ENCODE measurements around the gene STAB1.

The STAB1 gene

DNA sequence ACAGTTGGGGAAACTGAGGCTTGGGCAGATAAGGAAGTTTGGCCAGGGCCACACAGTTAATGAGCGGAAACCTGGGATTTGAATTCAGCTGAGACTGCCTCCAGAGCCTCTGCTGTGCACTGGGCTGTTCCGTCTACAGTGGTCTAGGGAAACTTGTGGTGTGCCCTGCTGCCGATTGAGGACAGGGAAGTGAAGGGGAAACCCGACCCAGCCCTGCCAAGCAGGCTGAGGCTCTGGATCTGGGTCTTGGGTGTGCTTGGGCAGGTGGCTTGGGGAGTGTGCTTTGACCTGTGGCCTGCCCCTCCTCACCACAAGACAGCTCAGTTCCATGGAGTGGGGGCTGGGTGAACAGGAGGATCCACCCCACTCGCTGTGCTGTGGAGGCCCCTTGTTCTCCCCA is 22.1 kb upstream of the STAB1 start:
- 92% methylated on average over 4 of the region's 5 CpGs for WGBS (ENCODE audit: insufficient coverage)
- no peak for DNase-seq
- Histone ChIP-seq H3K4me1 (ENCODE audit: control extremely low read depth in 1 of 4, control insufficient read depth in 4 of 4, insufficient read depth in 4 of 4, low read length in 3 of 4) (peaks cover 0 to 18% (median 0%) of the 10 kb centered on the region in 4 experiments), H3K27me3 (replicated peaks in 2 of 5; ENCODE audit: control insufficient read depth in 4 of 5, insufficient read depth in 5 of 5, low read length in 4 of 5) (no peaks in the 10 kb centered on the region), H3K4me3 (ENCODE audit: control insufficient read depth in 1 of 7, extremely low read depth in 1 of 7, insufficient read depth in 4 of 7, low read depth in 2 of 7, low read length in 6 of 7) (no peak overlapping the region), H3K9me3 (ENCODE audit: control extremely low read depth in 1 of 5, control insufficient read depth in 4 of 5, insufficient read depth in 2 of 5, low read depth in 1 of 5, low read length in 4 of 5) (no peaks in the 10 kb centered on the region), H3K27ac (ENCODE audit: insufficient read depth in 1 of 2, low read depth in 1 of 2, low read length in 2 of 2, poor library complexity in 1 of 2, severe bottlenecking in 2 of 2) (no peak overlapping the region), H3K36me3 (ENCODE audit: control insufficient read depth in 4 of 4, insufficient read depth in 4 of 4, low read length in 3 of 4) (peaks cover 10 to 67% (median 58%) of the 10 kb centered on the region in 4 experiments)
- POLR2A ChIA-PET = no interaction called here
- CTCF ChIA-PET = interaction anchor here (0.6 to 9.5 kb wide), 19 partner anchors 7 to 210 kb away, joined by 3 to 65 read pairs (median 3); partner anchors contain the start of genes SEMA3G, STAB1 and UQCC5

DNA sequence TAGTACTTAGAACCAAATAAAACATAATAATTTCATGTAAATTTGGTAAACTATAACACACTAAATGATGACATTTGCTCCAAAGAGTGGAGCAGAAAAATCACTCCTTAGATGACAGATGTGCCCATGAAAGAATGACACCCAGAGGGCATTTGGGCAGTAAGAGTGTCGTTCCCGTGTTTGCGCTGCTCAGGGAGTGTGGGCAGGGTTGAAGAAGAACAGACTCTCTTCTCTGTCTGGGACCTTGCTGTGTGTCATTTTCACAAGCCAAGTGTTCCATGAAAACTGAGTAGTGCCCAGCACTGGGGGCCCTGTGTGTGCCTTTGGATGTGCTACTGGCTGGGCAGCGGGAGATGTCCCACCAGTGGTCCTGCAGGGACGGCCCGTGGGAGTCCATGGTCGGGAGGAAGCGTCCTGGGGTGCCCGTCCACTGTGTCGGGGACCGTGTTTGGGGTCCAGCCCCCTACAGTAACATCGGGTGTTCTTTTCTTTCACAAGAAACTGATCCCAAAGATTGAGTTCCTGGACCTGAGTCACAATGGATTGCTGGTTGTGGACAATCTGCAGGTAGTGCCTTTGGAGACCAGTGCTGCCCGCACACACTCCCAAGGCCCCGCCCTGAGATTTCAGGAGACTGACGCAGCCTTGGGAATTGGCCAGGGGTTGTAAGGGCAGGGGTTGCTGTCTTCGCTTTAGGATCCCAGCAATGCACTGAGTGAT is 17.9 kb upstream of the STAB1 start:
- POLR2A ChIA-PET = no interaction called here
- peaks cover 22 to 93% (median 78%) of the 10 kb centered on the region in 4 experiments for H3K36me3 ChIP-seq (ENCODE audit: control insufficient read depth in 4 of 4, insufficient read depth in 4 of 4, low read length in 3 of 4)
- no peak overlapping the region for H3K27ac ChIP-seq (ENCODE audit: insufficient read depth in 1 of 2, low read depth in 1 of 2, low read length in 2 of 2, poor library complexity in 1 of 2, severe bottlenecking in 2 of 2)
- 100% methylated on average over 14 of the region's 16 CpGs for WGBS (ENCODE audit: insufficient coverage)
- H3K4me1 ChIP-seq (ENCODE audit: control extremely low read depth in 1 of 4, control insufficient read depth in 4 of 4, insufficient read depth in 4 of 4, low read length in 3 of 4) = peaks cover 0 to 5% (median 0%) of the 10 kb centered on the region in 4 experiments
- CTCF ChIA-PET = interaction anchor here (9.5 kb wide), 1 partner anchor 13 kb away, joined by 65 read pairs; no protein-coding TSS in a partner anchor
- DNase-seq = no peak
- no peaks in the 10 kb centered on the region for H3K27me3 ChIP-seq (replicated peaks in 2 of 5; ENCODE audit: control insufficient read depth in 4 of 5, insufficient read depth in 5 of 5, low read length in 4 of 5)
- H3K4me3 ChIP-seq (ENCODE audit: control insufficient read depth in 1 of 7, extremely low read depth in 1 of 7, insufficient read depth in 4 of 7, low read depth in 2 of 7, low read length in 6 of 7) = no peak overlapping the region
- no peaks in the 10 kb centered on the region for H3K9me3 ChIP-seq (ENCODE audit: control extremely low read depth in 1 of 5, control insufficient read depth in 4 of 5, insufficient read depth in 2 of 5, low read depth in 1 of 5, low read length in 4 of 5)

DNA sequence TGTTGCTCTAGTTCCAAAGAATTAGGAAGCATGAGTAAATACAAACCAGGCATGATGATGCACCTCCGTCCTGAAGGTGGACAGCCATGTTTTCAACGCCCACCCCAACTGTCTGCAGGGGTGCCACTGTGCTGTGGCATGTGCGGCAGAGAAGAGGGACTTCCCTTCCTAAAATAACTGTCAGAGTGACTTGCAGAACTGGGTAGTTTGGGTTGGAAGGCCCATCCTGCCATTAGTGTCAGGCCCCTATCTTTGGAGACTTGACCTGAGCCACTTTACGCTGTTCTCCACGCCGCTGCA is 17.4 kb upstream of the STAB1 start:
- Histone ChIP-seq H3K27me3 (replicated peaks in 2 of 5; ENCODE audit: control insufficient read depth in 4 of 5, insufficient read depth in 5 of 5, low read length in 4 of 5) (no peaks in the 10 kb centered on the region), H3K27ac (ENCODE audit: insufficient read depth in 1 of 2, low read depth in 1 of 2, low read length in 2 of 2, poor library complexity in 1 of 2, severe bottlenecking in 2 of 2) (no peak overlapping the region), H3K9me3 (ENCODE audit: control extremely low read depth in 1 of 5, control insufficient read depth in 4 of 5, insufficient read depth in 2 of 5, low read depth in 1 of 5, low read length in 4 of 5) (no peaks in the 10 kb centered on the region), H3K4me1 (ENCODE audit: control extremely low read depth in 1 of 4, control insufficient read depth in 4 of 4, insufficient read depth in 4 of 4, low read length in 3 of 4) (peaks cover 0 to 3% (median 0%) of the 10 kb centered on the region in 4 experiments), H3K36me3 (ENCODE audit: control insufficient read depth in 4 of 4, insufficient read depth in 4 of 4, low read length in 3 of 4) (peaks cover 18 to 93% (median 77%) of the 10 kb centered on the region in 4 experiments), H3K4me3 (ENCODE audit: control insufficient read depth in 1 of 7, extremely low read depth in 1 of 7, insufficient read depth in 4 of 7, low read depth in 2 of 7, low read length in 6 of 7) (no peak overlapping the region)
- ChIA-PET POLR2A (no interaction called here), CTCF (no interaction called here)
- no peak for DNase-seq
- 95% methylated on average over 6 of the region's 6 CpGs for WGBS (ENCODE audit: insufficient coverage)

DNA sequence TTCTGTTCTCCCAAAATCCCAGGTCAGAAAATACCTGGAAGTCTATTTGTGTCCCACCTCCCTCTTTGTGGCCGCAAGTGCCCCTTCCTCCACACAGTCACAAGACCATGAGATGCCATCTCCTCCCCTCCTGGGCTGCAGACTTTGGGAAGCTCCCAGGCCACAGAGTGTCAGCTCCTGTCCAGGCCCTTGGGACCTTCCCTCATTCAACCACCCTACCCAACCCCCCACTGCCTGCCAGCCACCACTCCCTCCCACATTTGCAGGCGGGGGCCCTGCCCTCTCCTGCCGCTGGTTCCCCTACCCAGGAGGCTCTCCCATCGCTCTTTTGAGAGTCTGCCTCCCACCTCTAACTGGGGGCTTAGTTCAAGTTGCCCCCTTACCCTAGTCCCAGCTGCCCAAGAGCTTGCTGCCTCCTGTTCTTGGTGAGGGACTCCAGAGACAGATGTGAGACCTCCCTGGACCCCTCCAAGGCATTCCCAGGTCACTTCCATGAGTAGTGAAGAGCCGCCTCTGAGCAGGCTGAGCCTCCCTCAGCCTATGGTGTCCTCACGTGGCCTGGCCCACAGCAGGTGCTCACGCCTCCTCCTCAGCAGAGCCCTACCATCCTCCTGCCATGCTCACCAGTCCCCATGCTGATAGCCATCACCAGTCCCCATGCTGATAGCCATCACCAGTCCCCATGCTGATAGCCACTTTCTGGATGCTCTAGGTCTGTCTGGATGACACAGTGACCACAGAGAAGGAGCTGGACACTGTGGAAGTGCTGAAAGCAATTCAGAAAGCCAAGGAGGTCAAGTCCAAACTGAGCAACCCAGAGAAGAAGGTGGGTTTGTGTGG is 15.9 kb upstream of the STAB1 start:
- Histone ChIP-seq H3K36me3 (ENCODE audit: control insufficient read depth in 4 of 4, insufficient read depth in 4 of 4, low read length in 3 of 4) (peaks cover 18 to 91% (median 66%) of the 10 kb centered on the region in 4 experiments), H3K9me3 (ENCODE audit: control extremely low read depth in 1 of 5, control insufficient read depth in 4 of 5, insufficient read depth in 2 of 5, low read depth in 1 of 5, low read length in 4 of 5) (no peaks in the 10 kb centered on the region), H3K4me3 (ENCODE audit: control insufficient read depth in 1 of 7, extremely low read depth in 1 of 7, insufficient read depth in 4 of 7, low read depth in 2 of 7, low read length in 6 of 7) (no peak overlapping the region), H3K4me1 (ENCODE audit: control extremely low read depth in 1 of 4, control insufficient read depth in 4 of 4, insufficient read depth in 4 of 4, low read length in 3 of 4) (peaks cover 0 to 3% (median 0%) of the 10 kb centered on the region in 4 experiments), H3K27ac (ENCODE audit: insufficient read depth in 1 of 2, low read depth in 1 of 2, low read length in 2 of 2, poor library complexity in 1 of 2, severe bottlenecking in 2 of 2) (no peak overlapping the region), H3K27me3 (replicated peaks in 2 of 5; ENCODE audit: control insufficient read depth in 4 of 5, insufficient read depth in 5 of 5, low read length in 4 of 5) (no peaks in the 10 kb centered on the region)
- ChIA-PET POLR2A (no interaction called here), CTCF (interaction anchor here (1.0 kb wide), 1 partner anchor 16 kb away, joined by 4 read pairs; the partner anchor contains the start of gene STAB1)
- 97% methylated on average over 6 of the region's 7 CpGs for WGBS (ENCODE audit: insufficient coverage)
- DNase-seq = no peak

DNA sequence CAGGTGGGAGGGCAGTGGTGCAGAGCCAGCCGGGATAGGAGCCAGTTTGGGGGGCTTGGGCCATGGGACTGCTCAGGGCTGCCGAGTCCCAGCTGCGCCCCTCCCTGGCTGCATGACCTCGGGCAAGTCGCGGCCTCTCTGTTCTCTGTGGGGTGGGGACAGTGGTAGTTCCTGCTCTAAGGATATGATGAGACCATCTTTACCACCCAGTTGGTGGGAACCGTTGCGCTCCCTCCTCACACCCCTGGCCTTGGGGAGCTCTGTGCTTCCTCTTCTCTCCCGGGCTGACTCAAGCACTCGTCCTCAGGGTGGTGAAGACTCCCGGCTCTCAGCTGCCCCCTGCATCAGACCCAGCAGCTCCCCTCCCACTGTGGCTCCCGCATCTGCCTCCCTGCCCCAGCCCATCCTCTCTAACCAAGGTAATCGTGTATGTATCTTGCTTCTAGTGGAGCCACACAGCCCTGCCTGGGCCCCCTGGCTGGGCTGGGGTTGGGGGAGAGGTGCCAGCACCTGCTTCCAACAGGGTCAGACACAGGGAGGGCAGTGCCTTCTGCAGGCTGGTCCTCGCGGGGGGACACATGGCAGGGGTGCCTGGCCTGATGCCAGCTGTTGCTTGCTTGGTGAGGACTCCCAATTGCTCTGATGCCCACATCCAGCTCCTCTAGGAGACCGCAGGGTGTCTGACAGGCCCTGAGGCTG is 15.1 kb upstream of the STAB1 start:
- POLR2A ChIA-PET = no interaction called here
- 96% methylated on average over 13 of the region's 16 CpGs for WGBS (ENCODE audit: insufficient coverage)
- CTCF ChIA-PET = interaction anchor here (0.7 to 1.2 kb wide), 3 partner anchors 8 to 15 kb away, joined by 3 to 4 read pairs (median 3); partner anchors contain the start of gene STAB1

DNA sequence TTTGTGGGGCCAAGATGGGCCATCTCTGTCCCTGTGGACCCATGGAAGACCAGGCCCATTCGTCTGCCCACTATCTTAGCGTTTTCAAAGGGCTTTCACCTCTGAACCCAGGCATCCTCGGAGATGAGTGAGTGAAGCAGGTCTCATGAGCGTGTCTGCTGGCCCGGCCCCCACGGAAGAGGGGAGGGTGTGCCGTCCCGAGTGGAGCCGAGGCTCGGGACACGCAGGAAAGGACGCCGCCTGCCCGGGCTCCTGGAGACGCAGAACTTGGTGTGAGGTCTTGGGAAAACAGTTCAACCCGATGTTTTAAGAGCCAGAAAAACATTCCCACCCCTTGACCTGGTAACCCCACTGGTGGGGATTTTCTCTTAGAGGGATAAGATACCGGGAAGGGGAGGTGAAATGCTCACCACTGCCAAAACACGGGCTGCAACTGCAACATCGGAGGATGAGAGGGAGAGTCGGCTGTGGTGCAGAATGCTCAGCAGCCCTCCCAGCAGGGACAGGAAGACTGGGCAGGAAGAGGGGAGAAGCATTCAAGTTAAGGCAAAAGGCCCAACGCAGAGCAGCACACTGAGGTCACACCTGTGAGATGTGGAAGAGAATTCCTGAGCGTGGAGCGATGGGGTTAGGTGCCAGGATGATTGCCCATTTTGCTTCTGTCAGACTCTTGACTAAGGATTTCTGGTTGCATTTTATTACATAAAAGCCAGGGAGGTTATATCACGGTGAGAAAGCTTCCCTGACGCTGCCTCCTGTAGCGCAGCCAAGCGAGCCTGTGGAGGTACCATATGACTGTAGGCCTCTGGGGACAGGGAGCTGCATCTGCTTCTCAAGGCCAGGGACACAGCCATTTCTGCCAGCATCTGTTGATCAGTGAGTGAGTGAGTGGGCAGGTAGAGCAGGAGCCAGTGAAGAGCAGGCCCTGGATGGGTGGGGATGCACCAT is 14.1 kb upstream of the STAB1 start:
- no peak for DNase-seq
- peaks cover 15 to 92% (median 62%) of the 10 kb centered on the region in 4 experiments for H3K36me3 ChIP-seq (ENCODE audit: control insufficient read depth in 4 of 4, insufficient read depth in 4 of 4, low read length in 3 of 4)
- H3K4me1 ChIP-seq (ENCODE audit: control extremely low read depth in 1 of 4, control insufficient read depth in 4 of 4, insufficient read depth in 4 of 4, low read length in 3 of 4) = peaks cover 0 to 10% (median 0%) of the 10 kb centered on the region in 4 experiments
- H3K9me3 ChIP-seq (ENCODE audit: control extremely low read depth in 1 of 5, control insufficient read depth in 4 of 5, insufficient read depth in 2 of 5, low read depth in 1 of 5, low read length in 4 of 5) = no peaks in the 10 kb centered on the region
- no peak overlapping the region for H3K4me3 ChIP-seq (ENCODE audit: control insufficient read depth in 1 of 7, extremely low read depth in 1 of 7, insufficient read depth in 4 of 7, low read depth in 2 of 7, low read length in 6 of 7)
- ChIA-PET POLR2A (no interaction called here), CTCF (interaction anchor here (1.2 to 2.1 kb wide), 2 partner anchors 8 to 9 kb away, joined by 3 to 14 read pairs; no protein-coding TSS in a partner anchor)
- H3K27ac ChIP-seq (ENCODE audit: insufficient read depth in 1 of 2, low read depth in 1 of 2, low read length in 2 of 2, poor library complexity in 1 of 2, severe bottlenecking in 2 of 2) = no peak overlapping the region
- no peaks in the 10 kb centered on the region for H3K27me3 ChIP-seq (replicated peaks in 2 of 5; ENCODE audit: control insufficient read depth in 4 of 5, insufficient read depth in 5 of 5, low read length in 4 of 5)
- WGBS (ENCODE audit: insufficient coverage) = 92% methylated on average over 17 of the region's 27 CpGs

More for the DNA sequence above, 15.1 kb upstream of the STAB1 start:
- H3K4me1 ChIP-seq (ENCODE audit: control extremely low read depth in 1 of 4, control insufficient read depth in 4 of 4, insufficient read depth in 4 of 4, low read length in 3 of 4) = peaks cover 0 to 8% (median 0%) of the 10 kb centered on the region in 4 experiments
- DNase-seq = no peak
- no peaks in the 10 kb centered on the region for H3K9me3 ChIP-seq (ENCODE audit: control extremely low read depth in 1 of 5, control insufficient read depth in 4 of 5, insufficient read depth in 2 of 5, low read depth in 1 of 5, low read length in 4 of 5)
- H3K36me3 ChIP-seq (ENCODE audit: control insufficient read depth in 4 of 4, insufficient read depth in 4 of 4, low read length in 3 of 4) = peaks cover 18 to 92% (median 61%) of the 10 kb centered on the region in 4 experiments
- H3K4me3 ChIP-seq (ENCODE audit: control insufficient read depth in 1 of 7, extremely low read depth in 1 of 7, insufficient read depth in 4 of 7, low read depth in 2 of 7, low read length in 6 of 7) = no peak overlapping the region
- no peak overlapping the region for H3K27ac ChIP-seq (ENCODE audit: insufficient read depth in 1 of 2, low read depth in 1 of 2, low read length in 2 of 2, poor library complexity in 1 of 2, severe bottlenecking in 2 of 2)
- H3K27me3 ChIP-seq (replicated peaks in 2 of 5; ENCODE audit: control insufficient read depth in 4 of 5, insufficient read depth in 5 of 5, low read length in 4 of 5) = no peaks in the 10 kb centered on the region
